OCI-LY7 (cell line): ENCODE data around the gene PPFIA4.

Experiments used
- EZH2phosphoT487 ChIP-seq: fragments of 200-600 bp; sonication (generic); IDR thresholded peaks from 2 replicates; pipeline ENCODE4 v1.6.1; 2018; ENCODE audit warnings: low read depth, borderline replicate concordance, mild to moderate bottlenecking, mixed run types, antibody characterized with exemption, low read length, moderate library complexity, mixed read lengths
- TF ChIP-seq, protein P1 (sequence below): fragments of 200-600 bp; sonication (generic); conservative IDR thresholded peaks from 2 replicates; pipeline ENCODE4 v1.5.1; 2014; ENCODE audit warnings: mild to moderate bottlenecking, antibody characterized with exemption, low read length, moderate library complexity, mixed read lengths

DNA sequence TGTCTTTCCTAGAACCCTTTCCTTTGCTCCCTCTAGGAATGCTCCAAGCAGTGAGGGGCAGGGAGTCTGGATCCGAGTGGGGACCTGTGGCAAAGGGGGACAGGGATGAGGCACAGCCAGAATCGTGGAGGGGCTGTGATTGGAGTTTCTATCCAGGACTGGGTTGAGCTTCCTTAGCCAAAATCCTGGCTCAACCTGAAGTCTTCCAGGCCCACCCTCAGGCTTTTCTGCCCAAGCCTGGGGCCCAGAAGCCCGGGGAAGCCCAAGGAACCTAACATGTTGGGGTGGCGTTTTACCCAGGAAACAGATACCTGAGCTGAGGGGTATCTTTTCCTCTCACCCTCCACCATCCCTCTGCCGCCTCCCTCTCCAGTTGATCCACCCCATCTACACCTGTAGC, 54.2 kb downstream of the PPFIA4 start:
- TF ChIP-seq, protein P1, sequence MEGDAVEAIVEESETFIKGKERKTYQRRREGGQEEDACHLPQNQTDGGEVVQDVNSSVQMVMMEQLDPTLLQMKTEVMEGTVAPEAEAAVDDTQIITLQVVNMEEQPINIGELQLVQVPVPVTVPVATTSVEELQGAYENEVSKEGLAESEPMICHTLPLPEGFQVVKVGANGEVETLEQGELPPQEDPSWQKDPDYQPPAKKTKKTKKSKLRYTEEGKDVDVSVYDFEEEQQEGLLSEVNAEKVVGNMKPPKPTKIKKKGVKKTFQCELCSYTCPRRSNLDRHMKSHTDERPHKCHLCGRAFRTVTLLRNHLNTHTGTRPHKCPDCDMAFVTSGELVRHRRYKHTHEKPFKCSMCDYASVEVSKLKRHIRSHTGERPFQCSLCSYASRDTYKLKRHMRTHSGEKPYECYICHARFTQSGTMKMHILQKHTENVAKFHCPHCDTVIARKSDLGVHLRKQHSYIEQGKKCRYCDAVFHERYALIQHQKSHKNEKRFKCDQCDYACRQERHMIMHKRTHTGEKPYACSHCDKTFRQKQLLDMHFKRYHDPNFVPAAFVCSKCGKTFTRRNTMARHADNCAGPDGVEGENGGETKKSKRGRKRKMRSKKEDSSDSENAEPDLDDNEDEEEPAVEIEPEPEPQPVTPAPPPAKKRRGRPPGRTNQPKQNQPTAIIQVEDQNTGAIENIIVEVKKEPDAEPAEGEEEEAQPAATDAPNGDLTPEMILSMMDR: no peak
- TF ChIP-seq EZH2phosphoT487: no peak
